ACHN (cell line): ENCODE results near the gene OSBPL5.
"Not testable (repeated sequence)": the region's sequence is repeated elsewhere in the genome, so short reads cannot be mapped to it uniquely, and the experiment has no call there.

ENCODE experiments used
- DNase-seq: peaks from one replicate; pipeline ENCODE4 v3.0.0-alpha.2; 2015
- in situ Hi-C: cut with HindIII; loops from 2 replicates; pipeline ENCODE4 v1.10.0; 2017; ENCODE audit warnings: low sequenced_read_pairs, low pct_ligation_motif_present, low pct_unique_long_range_greater_than_20kb

Gene OSBPL5

DNA sequence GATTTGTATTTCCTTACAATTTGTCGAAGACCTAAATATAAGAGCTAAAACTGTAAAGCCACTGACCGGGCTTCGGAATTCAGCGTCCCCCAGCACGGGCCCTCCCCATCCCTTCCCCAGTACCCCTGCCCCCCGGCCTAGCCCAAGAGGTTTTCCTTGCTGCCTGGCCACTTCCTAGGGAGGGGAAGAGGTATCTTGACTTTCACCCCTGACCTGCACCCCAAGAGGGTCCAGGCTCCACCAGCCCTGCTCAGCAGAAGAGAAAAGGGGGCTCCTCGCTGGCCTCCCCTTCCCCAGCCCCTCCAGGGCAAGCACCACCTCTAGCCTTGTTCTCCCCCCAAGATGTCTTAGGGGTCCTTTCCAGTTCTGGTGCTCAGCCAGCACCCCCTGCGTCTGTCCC lies 81.8 kb downstream of the OSBPL5 start:
- no peak for DNase-seq
- in situ Hi-C loops, result no loop called here

DNA sequence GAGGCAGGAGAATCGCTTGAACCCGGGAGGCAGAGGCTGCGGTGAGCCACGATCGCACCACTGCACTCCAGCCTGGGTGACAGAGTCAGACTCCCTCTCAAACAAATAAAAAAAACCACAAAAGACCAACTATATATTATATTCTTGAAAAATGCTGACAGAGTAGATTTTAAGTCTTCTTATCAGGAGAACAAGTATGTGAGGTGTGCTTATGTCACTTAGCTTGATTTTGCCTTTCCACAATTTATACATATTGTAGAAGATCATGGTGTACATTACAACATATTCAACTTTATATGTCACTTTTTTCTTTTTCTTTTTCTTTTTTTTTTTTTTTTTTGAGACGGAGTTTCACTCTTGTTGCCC lies 83.7 kb downstream of the OSBPL5 start:
- no peak for DNase-seq
- in situ Hi-C loops, result no loop called here

DNA sequence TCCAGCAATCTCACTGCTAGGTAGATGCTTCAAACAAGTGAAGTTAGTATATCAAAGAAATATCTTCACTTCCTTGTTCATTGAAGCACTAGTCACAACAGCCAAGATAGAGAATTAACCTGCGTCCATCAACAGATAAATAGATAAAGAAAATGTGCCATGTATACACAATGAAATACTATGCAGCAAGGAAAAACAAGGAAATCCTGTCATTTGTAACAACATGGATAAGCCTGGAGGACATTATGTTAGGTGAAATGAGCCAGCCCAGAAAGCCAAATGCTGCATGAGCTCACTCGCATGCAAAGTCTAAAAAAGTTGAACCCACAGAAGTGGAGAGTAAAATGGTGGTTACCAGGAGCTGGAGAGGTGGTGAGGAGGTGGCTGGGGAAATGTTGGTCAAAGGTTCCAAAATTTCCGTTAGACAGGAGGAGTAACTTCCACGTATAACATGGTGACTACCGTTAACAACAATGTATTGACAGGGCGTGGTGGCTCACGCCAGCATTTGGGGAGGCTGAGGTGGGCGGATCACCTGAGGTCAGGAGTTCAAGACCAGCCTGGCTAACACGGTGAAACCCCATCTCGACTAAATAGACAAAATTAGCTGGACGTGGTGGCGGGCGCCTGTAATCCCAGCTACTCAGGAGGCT lies 84.3 kb downstream of the OSBPL5 start:
- in situ Hi-C loops, result no loop called here
- DNase-seq, result no peak

DNA sequence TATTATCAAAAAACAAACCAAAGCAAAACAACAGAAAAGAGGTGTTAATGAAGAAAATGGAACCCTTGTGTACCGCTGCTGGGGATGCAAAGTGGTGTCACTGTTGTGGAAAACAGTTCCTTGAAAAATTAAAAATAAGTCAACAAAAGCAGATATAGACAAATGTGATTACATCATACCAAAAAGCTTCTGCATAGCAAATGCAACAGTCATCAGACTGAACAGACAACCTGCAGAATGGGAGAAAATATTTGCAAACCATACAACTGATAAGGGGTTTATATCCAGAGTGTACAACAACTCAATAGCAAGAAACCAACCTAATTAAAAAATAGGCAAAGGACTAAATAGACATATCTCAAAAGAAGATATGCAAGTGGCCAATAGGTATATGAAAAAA lies 85.0 kb downstream of the OSBPL5 start:
- no peak for DNase-seq
- in situ Hi-C loops, result no loop called here

DNA sequence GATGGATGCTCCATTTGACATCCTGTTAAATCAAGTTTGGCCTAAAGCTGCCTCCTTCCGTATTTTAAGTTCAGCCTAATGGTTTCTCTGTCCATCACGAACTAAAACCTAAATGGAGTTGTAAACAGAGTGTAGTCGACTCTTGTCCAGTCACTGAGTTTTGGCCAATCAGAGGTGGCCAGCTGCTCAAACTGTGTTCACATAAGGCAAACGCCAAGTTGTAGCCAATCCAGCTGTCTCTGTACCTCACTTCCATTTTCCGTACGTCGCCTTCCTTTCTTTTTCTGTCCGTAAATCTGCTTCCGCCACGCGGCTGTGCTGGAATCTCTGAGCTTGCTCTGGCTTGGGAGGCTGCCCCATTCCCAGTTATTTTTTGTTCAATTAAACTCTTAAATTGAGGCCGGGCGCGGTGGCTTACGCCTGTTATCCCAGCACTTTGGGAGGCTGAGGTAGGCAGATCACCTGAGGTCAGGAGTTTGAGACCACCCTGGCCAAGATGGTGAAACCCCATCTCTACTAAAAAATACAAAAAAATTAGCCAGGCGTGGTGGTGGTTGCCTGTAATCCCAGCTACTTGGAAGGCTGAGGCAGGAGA lies 87.2 kb downstream of the OSBPL5 start:
- in situ Hi-C loops, result no loop called here

DNA sequence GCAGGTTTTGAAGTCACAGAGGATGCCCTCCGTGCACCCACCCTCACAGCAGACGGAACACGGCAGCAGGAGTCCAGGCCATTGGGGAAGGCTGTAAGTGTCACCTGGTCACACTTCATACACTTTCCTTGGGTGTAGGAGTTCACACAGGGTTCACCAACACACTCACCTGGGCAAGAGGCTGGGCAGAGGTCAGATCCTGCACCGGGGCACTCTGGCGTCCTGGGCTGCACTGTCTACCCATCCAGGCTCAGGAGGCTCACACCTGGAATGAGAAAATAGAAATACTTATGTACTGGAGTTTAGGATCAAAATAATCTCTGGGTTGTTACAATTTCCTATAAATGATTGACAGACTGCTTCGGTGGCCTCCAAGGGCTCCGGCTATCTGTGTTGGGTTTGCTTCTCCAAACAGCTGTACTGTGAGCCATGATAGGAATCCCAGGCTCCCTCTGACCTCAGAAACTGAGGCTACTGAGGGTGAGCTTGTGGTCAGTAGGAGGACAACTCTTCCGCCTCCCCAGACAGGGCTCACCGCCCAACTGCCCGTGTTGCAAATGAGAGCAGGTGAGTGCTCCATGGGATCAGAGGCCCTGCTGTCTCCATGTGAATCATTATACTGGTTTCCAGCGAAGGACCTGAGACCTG lies 87.8 kb downstream of the OSBPL5 start:
- DNase-seq, result no peak
- in situ Hi-C loops, result no loop called here

More for the DNA sequence above, 87.2 kb downstream of the OSBPL5 start:
- DNase-seq, result no peak

DNA sequence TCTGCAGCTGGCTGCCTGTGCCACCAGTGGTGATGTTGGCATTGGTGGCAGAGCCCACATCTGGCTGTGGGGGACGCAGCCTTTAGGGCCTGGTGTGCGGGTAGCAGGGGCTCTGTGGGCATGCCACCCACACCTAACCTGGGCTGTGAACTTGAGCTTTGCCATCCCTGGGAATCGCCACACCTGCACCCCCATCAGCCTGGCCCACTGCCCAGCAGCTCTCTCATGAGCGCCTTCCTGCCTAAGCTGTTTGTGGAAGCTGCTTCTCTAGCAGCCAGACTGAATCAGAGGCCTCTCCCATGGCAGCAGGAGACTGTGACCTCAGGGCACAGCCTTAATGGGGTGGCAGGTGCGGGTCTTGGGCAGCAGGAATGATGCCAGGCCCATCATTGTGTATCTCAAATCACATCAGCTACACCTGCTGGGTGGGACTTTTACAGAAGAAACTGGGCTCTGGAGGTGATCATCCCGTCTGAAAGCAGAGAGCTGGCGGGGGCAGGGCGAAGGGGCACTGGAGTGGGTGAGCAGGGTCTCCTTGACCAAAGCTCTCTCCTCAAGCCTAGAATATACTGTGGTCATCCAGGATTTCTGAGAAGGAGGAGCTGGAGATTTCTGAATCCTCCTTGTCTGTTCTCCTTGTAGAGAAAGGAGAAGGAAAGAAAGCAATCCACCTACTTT lies 90.1 kb downstream of the OSBPL5 start:
- DNase-seq, result no peak
- in situ Hi-C loops, result no loop called here

DNA sequence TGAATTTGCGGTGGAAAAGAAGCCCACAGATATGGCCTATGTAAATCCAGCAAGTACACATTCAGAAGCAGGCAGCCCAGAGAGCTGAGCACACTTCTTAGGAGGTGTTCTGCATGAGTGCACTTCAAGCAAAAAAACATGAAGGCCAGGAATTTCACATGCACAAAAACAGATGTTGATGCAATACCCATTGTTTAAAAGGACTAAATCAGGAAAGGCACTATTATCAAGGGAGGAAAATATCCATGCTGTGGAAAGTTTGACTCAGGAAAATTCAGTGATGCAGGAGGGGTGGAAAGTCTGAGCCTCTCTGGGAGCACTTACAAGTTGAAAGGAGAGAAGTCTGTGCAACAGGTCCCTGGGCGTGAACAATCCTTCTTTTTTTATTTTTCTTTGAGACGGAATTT lies 92.1 kb downstream of the OSBPL5 start:
- DNase-seq, result no peak
- in situ Hi-C loops, result no loop called here

DNA sequence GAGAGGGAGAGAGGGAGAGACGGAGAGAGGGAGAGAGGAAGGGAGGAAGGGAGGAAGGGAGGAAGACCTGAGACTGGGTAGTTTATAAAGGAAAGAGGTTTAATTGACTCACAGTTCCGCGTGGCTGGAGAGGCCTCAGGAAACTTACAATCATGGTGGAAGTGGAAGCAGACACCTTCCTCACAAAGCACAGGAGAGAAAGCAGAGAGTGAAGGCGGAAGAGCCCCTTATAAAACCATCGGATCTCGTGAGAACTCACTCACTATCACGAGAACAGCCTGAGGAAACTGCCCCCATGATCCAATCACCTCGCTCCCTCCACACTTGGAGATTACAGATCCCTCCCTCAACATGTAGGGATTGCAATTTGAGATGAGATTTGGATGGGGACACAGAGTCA lies 95.7 kb downstream of the OSBPL5 start:
- in situ Hi-C loops, result no loop called here
- no peak for DNase-seq

DNA sequence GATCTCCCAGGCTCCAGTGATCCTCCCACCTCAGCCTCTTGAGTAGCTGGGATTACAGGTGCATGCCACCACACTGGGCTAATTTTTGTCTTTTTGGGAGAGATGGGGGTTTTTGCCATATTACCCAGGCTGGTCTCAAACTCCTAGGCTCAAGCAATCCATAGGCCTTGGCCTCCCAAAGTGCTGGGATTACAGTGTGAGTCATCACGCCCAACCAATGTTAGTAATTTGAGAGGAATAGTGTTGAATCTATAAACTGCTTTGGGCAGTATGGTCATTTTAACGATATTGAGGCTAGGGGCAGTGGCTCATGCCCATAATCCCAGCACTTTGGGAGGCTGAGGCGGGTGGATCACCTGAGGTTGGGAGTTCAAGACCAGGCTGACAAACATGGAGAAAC lies 98.8 kb downstream of the OSBPL5 start:
- in situ Hi-C loops, DNase-seq: not testable (repeated sequence)

DNA sequence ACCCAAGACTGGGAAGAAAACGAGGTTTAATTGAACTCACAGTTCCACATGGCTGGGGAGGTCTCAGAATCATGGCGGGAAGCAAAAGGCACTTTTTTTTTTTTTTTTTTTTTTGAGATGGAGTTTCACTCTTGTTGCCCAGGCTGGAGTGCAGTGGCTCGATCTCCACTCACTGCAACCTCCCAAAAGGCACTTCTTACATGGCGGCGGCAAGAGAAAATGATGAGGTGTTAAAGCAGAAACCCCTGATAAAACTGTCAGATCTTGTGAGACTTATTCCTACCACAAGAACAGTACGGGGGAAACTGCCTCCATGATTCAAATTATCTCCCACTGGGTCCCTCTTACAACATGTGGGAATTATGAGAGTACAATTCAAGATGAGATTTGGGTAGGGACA lies 100.4 kb downstream of the OSBPL5 start:
- in situ Hi-C loops, DNase-seq: not testable (repeated sequence)

DNA sequence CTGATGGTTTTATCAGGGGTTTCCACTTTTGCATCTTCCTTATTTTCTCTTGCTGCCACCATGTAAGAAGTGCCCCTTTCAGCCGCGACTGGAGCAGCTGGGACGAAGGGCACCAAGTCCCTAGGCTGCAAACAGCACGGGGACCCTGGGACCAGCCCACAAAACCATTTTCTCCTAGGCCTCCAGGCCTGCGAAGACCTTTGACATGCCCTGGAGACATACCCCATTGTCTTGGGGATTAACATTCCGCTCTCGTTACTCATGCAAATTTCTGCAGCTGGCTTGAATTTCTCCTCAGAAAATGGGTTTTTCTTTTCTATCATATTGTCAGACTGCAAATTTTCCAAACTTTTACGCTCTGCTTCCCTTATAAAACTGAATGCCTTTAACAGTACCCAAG lies 101.2 kb downstream of the OSBPL5 start:
- in situ Hi-C loops, DNase-seq: not testable (repeated sequence)

DNA sequence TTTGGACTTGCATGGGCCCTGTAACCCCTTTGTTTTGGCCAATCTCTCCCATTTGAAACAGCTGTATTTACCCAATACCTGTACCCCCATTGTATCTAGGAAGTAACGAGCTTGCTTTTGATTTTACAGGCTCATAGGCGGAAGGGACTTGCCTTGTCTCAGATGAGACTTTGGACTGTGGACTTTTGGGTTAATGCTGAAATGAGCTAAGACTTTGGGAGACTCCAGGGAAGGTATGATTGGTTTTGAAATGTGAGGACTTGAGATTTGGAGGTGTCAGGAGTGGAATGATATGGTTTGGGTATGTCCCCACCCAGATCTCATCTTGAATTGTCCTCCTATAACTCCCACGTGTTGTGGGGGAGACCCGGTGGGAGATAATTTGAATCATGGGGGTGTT lies 101.7 kb downstream of the OSBPL5 start:
- in situ Hi-C loops, result not testable (repeated sequence)

DNA sequence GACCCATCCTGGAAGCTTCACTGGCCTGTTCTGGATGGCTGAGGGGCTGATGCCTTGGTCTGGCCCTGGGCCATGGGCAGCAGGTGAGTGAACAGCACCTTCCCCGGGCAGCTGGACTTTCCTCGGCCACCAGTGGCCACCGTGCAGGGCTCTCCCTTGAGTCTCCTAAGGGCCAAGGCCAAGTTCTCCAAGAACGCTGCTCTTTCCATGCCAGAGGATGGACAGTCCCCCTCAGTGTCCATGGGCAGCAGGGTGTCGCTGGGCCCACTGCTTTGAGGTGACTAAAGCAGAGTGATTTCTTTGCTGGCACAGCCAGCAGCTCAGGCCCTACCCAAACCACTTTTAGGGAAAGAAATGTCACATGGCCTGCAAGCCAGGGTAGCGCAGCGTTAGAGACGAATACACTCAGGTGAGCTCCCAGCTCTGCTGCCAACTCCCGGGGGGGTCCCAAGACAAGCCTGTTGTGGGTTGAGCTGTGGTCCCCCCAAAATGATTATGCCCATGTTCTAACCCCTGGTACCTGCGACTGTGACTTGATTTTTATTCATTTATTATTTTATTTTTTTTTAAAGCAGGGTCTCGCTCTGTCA lies 104.6 kb downstream of the OSBPL5 start:
- DNase-seq, result no peak
- in situ Hi-C loops, result no loop called here

More for the DNA sequence above, 101.7 kb downstream of the OSBPL5 start:
- not testable (repeated sequence) for DNase-seq

DNA sequence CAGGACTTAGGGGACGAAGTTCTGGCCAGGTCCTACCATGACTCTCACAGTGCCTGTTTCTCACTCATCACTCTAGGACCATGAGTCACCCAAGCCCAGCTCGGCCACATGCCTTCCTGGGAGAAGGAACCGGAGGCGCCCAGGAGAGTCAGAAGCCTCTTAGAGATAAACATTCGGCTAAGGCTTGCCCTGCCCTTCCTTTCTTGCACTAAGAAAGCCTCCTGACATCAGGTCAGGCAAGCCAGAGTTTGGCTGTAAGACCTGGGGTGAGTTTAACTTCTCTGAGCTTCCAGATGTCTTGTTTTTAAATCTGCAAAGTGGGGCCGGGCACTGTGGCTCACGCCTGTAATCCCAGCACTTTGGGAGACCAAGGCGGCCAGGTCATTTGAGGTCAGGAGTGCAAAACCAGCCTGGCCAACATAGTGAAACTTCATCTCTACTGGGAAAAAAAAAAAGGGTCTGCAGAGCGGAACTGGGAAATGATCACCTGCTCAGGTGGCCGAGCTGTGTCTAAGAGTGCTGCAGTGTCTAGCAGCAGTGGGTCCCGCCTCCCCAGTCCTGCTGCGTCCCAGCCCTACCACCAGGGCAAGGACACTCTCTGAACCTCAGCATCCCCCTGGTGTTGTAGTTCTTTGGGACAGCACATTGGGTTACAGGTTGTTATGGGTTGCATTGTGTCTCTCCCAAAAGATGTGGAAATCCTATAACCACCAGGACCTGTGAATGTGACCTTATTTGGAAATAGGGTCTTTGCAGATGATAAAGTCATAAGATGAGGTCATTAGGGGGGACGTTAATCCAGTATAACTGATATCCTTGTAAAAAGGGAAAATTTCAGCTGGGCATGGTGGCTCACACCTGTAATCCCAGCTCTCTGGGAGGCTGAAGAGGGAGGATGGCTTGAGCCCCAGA lies 106.1 kb downstream of the OSBPL5 start:
- in situ Hi-C loops, result no loop called here
- peak; percentile 44 for DNase-seq

DNA sequence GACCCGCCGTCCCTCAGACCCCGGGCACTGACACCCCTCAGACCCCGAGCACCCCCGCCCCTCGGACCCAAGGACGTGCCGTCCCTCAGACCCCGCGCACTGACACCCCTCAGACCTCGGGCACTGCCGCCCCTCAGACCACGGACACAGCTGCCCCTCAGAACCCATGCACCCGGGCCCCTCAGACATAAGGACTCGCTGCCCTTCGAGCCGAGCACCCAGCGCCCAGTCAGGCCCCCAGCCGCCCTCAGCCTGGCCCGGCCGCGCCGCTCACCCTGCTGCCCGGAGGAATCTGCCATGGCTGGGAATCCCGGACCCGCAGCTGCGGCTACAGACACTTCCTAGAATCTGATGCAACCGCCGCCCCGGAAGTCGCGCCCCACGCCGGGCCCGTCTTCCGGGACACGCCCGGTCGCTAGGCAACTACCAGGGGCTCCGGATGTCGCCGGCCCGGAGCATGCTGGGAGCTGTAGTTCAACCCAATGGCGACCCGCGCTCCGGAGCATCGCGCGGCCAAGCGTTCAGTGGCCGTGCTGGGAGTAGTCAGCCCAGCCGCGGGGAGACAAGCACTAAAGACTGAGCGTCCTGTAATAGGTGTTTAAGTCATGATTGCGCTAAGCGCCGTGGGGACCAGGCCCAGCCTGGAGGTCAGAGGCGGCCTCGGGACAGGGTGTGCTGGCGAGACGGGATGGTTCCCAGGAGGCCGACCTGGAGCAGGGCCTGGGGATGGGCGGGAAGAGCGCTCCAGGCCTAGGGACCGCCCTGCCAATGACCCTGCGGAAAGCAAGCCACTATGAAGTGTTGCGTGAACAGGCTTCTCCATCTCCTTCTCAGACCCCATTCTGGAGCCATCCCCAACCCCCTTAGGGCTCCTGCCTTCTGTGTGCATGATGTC lies 107.8 kb downstream of the OSBPL5 start, which contains the start of gene CARS1:
Gene CARS1, minus strand, starts transcription at position 355 of the 895 bp plus-strand sequence. Its CDS starts 56 bp downstream, at position 299.
- DNase-seq, result peak; percentile 93
- in situ Hi-C loops, result no loop called here
